SK-N-SH treated with all-trans-retinoic acid at 6 μM for 48 hours (cell line): Measurements from ENCODE around the gene SPINK2.

Experiments used
- ATAC-seq: fragments of 200-7000 bp; cut with Tn5 transposase; 3 replicates; pipeline ENCODE4 v1.9.1; 2020; ENCODE audit warnings: mild to moderate bottlenecking, moderate library complexity
- ARNTL ChIP-seq: fragments of 450-650 bp; formaldehyde crosslinking; IDR thresholded peaks from 2 replicates; pipeline ENCODE4 v1.5.0; 2020; ENCODE audit warnings: low read depth, mild to moderate bottlenecking, moderate library complexity, borderline replicate concordance
- BACH2 ChIP-seq: fragments of 250-450 bp; sonication (Bioruptor Pico); IDR thresholded peaks from 2 replicates; pipeline ENCODE4 v1.9.0; 2021; ENCODE audit warnings: mild to moderate bottlenecking, borderline replicate concordance
- CSDC2 ChIP-seq: fragments of 250-450 bp; sonication (Bioruptor Pico); IDR thresholded peaks from 2 replicates; pipeline ENCODE4 v1.5.0; 2020; ENCODE audit warnings: mild to moderate bottlenecking, moderate library complexity
- ESRRG ChIP-seq: fragments of 250-450 bp; sonication (Bioruptor Pico); IDR thresholded peaks from 2 replicates; pipeline ENCODE4 v1.6.1; 2021; ENCODE audit warnings: mild to moderate bottlenecking
- GLIS3 ChIP-seq: fragments of 250-450 bp; sonication (Bioruptor Pico); IDR thresholded peaks from 2 replicates; pipeline ENCODE4 v1.5.0; 2020; ENCODE audit warnings: mild to moderate bottlenecking, moderate library complexity
- ISL1 ChIP-seq: fragments of 250-450 bp; sonication (Bioruptor Pico); IDR thresholded peaks from 2 replicates; pipeline ENCODE4 v2.1.2; 2022; ENCODE audit warnings: mild to moderate bottlenecking, moderate library complexity
- OSR1 ChIP-seq: fragments of 250-450 bp; sonication (Bioruptor Pico); IDR thresholded peaks from 2 replicates; pipeline ENCODE4 v1.8.0; 2022; ENCODE audit warnings: moderate library complexity, mild to moderate bottlenecking, inconsistent platforms
- PPARA ChIP-seq: fragments of 250-450 bp; sonication (Bioruptor Pico); IDR thresholded peaks from 2 replicates; pipeline ENCODE4 v1.5.0; 2020; ENCODE audit warnings: mild to moderate bottlenecking, borderline replicate concordance
- RARB ChIP-seq: fragments of 250-450 bp; sonication (Bioruptor Pico); IDR thresholded peaks from 2 replicates; pipeline ENCODE4 v1.8.0; 2021; ENCODE audit warnings: mild to moderate bottlenecking, moderate library complexity
- SNAI2 ChIP-seq: fragments of 250-450 bp; sonication (Bioruptor Pico); IDR thresholded peaks from 2 replicates; pipeline ENCODE4 v1.5.0; 2020; ENCODE audit warnings: mild to moderate bottlenecking, moderate library complexity
- TCF4 ChIP-seq: fragments of 250-450 bp; sonication (Bioruptor Pico); IDR thresholded peaks from 2 replicates; pipeline ENCODE4 v1.8.0; 2021; ENCODE audit warnings: mild to moderate bottlenecking, moderate library complexity, borderline replicate concordance
- TOX ChIP-seq: fragments of 250-450 bp; sonication (Bioruptor Pico); IDR thresholded peaks from 2 replicates; pipeline ENCODE4 v1.8.0; 2021; ENCODE audit warnings: mild to moderate bottlenecking, moderate library complexity, borderline replicate concordance
- ZC3H10 ChIP-seq: fragments of 250-450 bp; sonication (Bioruptor Pico); IDR thresholded peaks from 2 replicates; pipeline ENCODE4 v1.5.1; 2021; ENCODE audit warnings: mild to moderate bottlenecking, moderate library complexity
- ZFP30 ChIP-seq: fragments of 450-650 bp; formaldehyde crosslinking; IDR thresholded peaks from 2 replicates; pipeline ENCODE4 v1.5.0; 2022; ENCODE audit warnings: mild to moderate bottlenecking, moderate library complexity
- ZNF565 ChIP-seq: fragments of 450-650 bp; formaldehyde crosslinking; conservative IDR thresholded peaks from 2 replicates; pipeline ENCODE4 v1.5.0; 2020; ENCODE audit warnings: low read depth, mild to moderate bottlenecking, moderate library complexity
- ZNF70 ChIP-seq: fragments of 450-650 bp; formaldehyde crosslinking; IDR thresholded peaks from 2 replicates; pipeline ENCODE4 v1.5.0; 2020; ENCODE audit warnings: mild to moderate bottlenecking, moderate library complexity
- ZNF8 ChIP-seq: fragments of 450-650 bp; formaldehyde crosslinking; IDR thresholded peaks from 2 replicates; pipeline ENCODE4 v1.5.0; 2020; ENCODE audit warnings: mild to moderate bottlenecking, moderate library complexity
- TF ChIP-seq, protein P1 (sequence below): fragments of 250-450 bp; sonication (Bioruptor Pico); IDR thresholded peaks from 2 replicates; pipeline ENCODE4 v1.5.0; 2020; ENCODE audit warnings: mild to moderate bottlenecking, moderate library complexity
- TF ChIP-seq, protein P2 (sequence below): fragments of 250-450 bp; sonication (Bioruptor Pico); IDR thresholded peaks from 2 replicates; pipeline ENCODE4 v1.5.1; 2021; ENCODE audit warnings: mild to moderate bottlenecking, moderate library complexity
- TF ChIP-seq, protein P3 (sequence below): fragments of 250-450 bp; sonication (Bioruptor Pico); IDR thresholded peaks from 2 replicates; pipeline ENCODE4 v1.8.0; 2021; ENCODE audit warnings: low read depth, mild to moderate bottlenecking, moderate library complexity, borderline replicate concordance
- TF ChIP-seq, protein P4 (sequence below): fragments of 250-450 bp; sonication (Bioruptor Pico); IDR thresholded peaks from 2 replicates; pipeline ENCODE4 v1.8.0; 2020; ENCODE audit warnings: mild to moderate bottlenecking, moderate library complexity, borderline replicate concordance
- TF ChIP-seq, protein P5 (sequence below): fragments of 250-450 bp; sonication (Bioruptor Pico); IDR thresholded peaks from 2 replicates; pipeline ENCODE4 v1.5.1; 2020; ENCODE audit warnings: low read depth, mild to moderate bottlenecking, moderate library complexity

The SPINK2 gene

DNA sequence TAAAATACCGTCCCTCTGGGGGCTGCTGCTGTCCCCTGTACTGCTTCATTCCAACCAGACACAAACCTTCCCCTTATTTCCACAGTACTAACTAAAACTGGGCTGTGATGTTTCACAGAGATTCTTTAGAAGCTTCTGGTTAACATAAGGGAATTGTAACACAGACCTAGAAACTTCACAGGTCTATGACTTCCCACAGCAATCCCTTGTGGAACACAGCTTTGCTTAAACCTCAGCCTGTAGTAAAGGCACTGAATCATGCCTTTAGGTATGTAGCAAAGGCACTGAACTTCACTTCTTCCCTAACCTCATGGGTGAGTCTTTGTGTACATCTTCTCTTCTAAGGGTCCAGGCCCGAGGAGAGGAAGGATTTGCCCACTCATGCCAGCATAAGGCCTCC is 49.4 kb downstream of the SPINK2 start:
- no peak for ATAC-seq
- TF ChIP-seq ZNF70 (CRISPR knock-in tag) = no peak
- no peak for TF ChIP-seq ARNTL (CRISPR knock-in tag)
- no peak for TF ChIP-seq ZFP30 (CRISPR knock-in tag)
- TF ChIP-seq, protein P1, sequence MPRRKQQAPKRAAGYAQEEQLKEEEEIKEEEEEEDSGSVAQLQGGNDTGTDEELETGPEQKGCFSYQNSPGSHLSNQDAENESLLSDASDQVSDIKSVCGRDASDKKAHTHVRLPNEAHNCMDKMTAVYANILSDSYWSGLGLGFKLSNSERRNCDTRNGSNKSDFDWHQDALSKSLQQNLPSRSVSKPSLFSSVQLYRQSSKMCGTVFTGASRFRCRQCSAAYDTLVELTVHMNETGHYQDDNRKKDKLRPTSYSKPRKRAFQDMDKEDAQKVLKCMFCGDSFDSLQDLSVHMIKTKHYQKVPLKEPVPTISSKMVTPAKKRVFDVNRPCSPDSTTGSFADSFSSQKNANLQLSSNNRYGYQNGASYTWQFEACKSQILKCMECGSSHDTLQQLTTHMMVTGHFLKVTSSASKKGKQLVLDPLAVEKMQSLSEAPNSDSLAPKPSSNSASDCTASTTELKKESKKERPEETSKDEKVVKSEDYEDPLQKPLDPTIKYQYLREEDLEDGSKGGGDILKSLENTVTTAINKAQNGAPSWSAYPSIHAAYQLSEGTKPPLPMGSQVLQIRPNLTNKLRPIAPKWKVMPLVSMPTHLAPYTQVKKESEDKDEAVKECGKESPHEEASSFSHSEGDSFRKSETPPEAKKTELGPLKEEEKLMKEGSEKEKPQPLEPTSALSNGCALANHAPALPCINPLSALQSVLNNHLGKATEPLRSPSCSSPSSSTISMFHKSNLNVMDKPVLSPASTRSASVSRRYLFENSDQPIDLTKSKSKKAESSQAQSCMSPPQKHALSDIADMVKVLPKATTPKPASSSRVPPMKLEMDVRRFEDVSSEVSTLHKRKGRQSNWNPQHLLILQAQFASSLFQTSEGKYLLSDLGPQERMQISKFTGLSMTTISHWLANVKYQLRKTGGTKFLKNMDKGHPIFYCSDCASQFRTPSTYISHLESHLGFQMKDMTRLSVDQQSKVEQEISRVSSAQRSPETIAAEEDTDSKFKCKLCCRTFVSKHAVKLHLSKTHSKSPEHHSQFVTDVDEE (CRISPR knock-in tag) = no peak
- no peak for TF ChIP-seq ESRRG (CRISPR knock-in tag)
- TF ChIP-seq, protein P2, sequence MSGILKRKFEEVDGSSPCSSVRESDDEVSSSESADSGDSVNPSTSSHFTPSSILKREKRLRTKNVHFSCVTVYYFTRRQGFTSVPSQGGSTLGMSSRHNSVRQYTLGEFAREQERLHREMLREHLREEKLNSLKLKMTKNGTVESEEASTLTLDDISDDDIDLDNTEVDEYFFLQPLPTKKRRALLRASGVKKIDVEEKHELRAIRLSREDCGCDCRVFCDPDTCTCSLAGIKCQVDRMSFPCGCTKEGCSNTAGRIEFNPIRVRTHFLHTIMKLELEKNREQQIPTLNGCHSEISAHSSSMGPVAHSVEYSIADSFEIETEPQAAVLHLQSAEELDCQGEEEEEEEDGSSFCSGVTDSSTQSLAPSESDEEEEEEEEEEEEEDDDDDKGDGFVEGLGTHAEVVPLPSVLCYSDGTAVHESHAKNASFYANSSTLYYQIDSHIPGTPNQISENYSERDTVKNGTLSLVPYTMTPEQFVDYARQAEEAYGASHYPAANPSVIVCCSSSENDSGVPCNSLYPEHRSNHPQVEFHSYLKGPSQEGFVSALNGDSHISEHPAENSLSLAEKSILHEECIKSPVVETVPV = no peak
- no peak for TF ChIP-seq CSDC2
- TF ChIP-seq GLIS3 (CRISPR knock-in tag) = no peak
- no peak for TF ChIP-seq OSR1 (CRISPR knock-in tag)

DNA sequence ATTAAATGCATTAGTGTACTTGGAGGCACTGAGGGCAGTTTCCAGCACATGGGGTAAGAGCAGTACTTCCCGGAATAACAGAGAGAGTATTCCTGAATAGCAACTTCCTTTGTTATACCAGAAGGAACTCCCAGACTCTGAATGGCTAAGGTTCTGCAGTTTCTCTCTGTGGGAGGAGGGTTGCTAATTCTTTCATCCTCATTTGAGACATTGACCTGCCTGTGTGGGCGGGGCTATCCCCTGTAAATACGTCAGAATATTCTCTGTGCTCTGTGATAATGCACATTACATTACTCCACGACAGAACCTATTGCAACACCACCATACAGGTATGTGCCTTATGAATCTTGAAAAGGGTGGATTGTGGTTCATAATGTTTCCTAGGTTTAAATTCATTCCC is 52.7 kb downstream of the SPINK2 start:
- TF ChIP-seq ZNF565 (CRISPR knock-in tag) (no peak), ZNF8 (CRISPR knock-in tag) (no peak), ZC3H10 (CRISPR knock-in tag) (no peak), ARNTL (CRISPR knock-in tag) (no peak), GLIS3 (CRISPR knock-in tag) (no peak), OSR1 (CRISPR knock-in tag) (no peak), ISL1 (CRISPR knock-in tag) (no peak)
- TF ChIP-seq, protein P2 = no peak
- ATAC-seq = no peak

DNA sequence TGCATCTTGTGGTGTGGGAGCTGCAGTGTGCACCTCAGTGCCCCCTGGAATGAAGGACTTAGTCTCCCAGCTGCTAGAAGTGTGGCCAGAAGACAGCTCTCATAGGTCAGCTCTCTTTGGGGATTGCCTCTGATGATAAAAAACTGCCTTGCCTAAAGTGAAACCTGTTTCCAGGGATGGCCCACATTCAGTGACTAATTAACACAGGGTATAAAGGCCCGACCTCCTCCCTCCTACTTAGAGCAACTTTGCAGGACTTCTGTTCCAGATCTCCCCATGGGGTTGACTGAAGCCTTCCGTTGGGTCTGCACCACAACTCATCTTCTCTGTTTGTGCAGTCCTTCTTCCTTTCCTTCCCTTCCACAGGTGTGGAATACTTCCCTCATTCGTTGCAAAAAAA is 53.2 kb downstream of the SPINK2 start:
- no peak for ATAC-seq
- TF ChIP-seq, protein P3, sequence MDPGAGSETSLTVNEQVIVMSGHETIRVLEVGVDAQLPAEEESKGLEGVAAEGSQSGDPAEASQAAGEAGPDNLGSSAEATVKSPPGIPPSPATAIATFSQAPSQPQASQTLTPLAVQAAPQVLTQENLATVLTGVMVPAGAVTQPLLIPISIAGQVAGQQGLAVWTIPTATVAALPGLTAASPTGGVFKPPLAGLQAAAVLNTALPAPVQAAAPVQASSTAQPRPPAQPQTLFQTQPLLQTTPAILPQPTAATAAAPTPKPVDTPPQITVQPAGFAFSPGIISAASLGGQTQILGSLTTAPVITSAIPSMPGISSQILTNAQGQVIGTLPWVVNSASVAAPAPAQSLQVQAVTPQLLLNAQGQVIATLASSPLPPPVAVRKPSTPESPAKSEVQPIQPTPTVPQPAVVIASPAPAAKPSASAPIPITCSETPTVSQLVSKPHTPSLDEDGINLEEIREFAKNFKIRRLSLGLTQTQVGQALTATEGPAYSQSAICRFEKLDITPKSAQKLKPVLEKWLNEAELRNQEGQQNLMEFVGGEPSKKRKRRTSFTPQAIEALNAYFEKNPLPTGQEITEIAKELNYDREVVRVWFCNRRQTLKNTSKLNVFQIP (CRISPR knock-in tag) = no peak
- TF ChIP-seq ZC3H10 (CRISPR knock-in tag) (no peak), CSDC2 (no peak), GLIS3 (CRISPR knock-in tag) (no peak), BACH2 (CRISPR knock-in tag) (no peak), TOX (CRISPR knock-in tag) (no peak), OSR1 (CRISPR knock-in tag) (no peak), RARB (CRISPR knock-in tag) (no peak), ISL1 (CRISPR knock-in tag) (no peak), PPARA (no peak), SNAI2 (CRISPR knock-in tag) (no peak), TCF4 (no peak)
- TF ChIP-seq, protein P4, sequence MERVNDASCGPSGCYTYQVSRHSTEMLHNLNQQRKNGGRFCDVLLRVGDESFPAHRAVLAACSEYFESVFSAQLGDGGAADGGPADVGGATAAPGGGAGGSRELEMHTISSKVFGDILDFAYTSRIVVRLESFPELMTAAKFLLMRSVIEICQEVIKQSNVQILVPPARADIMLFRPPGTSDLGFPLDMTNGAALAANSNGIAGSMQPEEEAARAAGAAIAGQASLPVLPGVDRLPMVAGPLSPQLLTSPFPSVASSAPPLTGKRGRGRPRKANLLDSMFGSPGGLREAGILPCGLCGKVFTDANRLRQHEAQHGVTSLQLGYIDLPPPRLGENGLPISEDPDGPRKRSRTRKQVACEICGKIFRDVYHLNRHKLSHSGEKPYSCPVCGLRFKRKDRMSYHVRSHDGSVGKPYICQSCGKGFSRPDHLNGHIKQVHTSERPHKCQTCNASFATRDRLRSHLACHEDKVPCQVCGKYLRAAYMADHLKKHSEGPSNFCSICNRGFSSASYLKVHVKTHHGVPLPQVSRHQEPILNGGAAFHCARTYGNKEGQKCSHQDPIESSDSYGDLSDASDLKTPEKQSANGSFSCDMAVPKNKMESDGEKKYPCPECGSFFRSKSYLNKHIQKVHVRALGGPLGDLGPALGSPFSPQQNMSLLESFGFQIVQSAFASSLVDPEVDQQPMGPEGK = no peak
- TF ChIP-seq, protein P5, sequence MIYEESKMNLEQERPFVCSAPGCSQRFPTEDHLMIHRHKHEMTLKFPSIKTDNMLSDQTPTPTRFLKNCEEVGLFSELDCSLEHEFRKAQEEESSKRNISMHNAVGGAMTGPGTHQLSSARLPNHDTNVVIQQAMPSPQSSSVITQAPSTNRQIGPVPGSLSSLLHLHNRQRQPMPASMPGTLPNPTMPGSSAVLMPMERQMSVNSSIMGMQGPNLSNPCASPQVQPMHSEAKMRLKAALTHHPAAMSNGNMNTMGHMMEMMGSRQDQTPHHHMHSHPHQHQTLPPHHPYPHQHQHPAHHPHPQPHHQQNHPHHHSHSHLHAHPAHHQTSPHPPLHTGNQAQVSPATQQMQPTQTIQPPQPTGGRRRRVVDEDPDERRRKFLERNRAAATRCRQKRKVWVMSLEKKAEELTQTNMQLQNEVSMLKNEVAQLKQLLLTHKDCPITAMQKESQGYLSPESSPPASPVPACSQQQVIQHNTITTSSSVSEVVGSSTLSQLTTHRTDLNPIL = no peak
